Activated T-helper 2 cell treated with anti-CD3 and anti-CD28 coated beads, Interferon-gamma antibody, Interleukin-2, Interleukin-4, amounts not matched to agents 10 μg/mL and 5 μg/mL and 100 μg/mL, durations not matched to agents 14 hours and 24 hours and 36 hours (primary cell): ENCODE data around the gene NAP1L4. TPM values are rescaled to one million over a fixed set of nuclear protein-coding genes. Genes with fewer than 3 reads are reported as not detected.
"Not testable (repeated sequence)": the region's sequence is repeated elsewhere in the genome, so short reads cannot be mapped to it uniquely, and the experiment has no call there.

Source experiments
- DNase-seq: peaks from one replicate; pipeline ENCODE4 v3.0.0; 2021; ENCODE audit warnings: low spot score
- H3K27ac Mint-ChIP-seq: one replicate; pipeline ENCODE4 v1.8.0; 2021; ENCODE audit warnings: mixed read lengths
- H3K27me3 Mint-ChIP-seq: one replicate; pipeline ENCODE4 v1.8.0; 2021; ENCODE audit warnings: low read depth, mixed read lengths
- H3K36me3 Mint-ChIP-seq: one replicate; pipeline ENCODE4 v1.8.0; 2021; ENCODE audit warnings: low read depth, mixed read lengths
- H3K4me1 Mint-ChIP-seq: one replicate; pipeline ENCODE4 v1.8.0; 2021; ENCODE audit warnings: low read depth, mixed read lengths
- H3K4me3 Mint-ChIP-seq: one replicate; pipeline ENCODE4 v1.8.0; 2021; ENCODE audit warnings: low read depth, mild to moderate bottlenecking, moderate library complexity, mixed read lengths
- H3K9me3 Mint-ChIP-seq: one replicate; pipeline ENCODE4 v1.8.0; 2021; ENCODE audit warnings: mixed read lengths
- intact Hi-C: fragments of 100-400 bp; cut with micrococcal nuclease; formaldehyde crosslinking; loops from one replicate; pipeline ENCODE4 v1.15.1; 2023
- total RNA-seq: library from RNA; stranded (reverse); gene quantifications from 2 replicates; pipeline ENCODE4 v1.2.3, GENCODE V29; 2022

The NAP1L4 gene
- total RNA-seq, 1 donor from 2014 or later: 267 TPM

- DNase-seq: no peak
- Mint-ChIP-seq H3K4me3 (no peak overlapping the region), H3K4me1 (peaks cover 27% of the 10 kb centered on the region), H3K27me3 (no peaks in the 10 kb centered on the region), H3K27ac (no peak overlapping the region), H3K9me3 (peaks cover 24% of the 10 kb centered on the region), H3K36me3 (peaks cover 63% of the 10 kb centered on the region)
- intact Hi-C loops: no loop called here
Observed at GRCh38 chr11:2942447-2942846, 49.7 kb downstream of the NAP1L4 start.

- intact Hi-C loops: no loop called here
- DNase-seq: no peak
- H3K4me3 Mint-ChIP-seq: no peak overlapping the region
- peak overlapping the region; percentile 7 for H3K27ac Mint-ChIP-seq
- no peaks in the 10 kb centered on the region for H3K27me3 Mint-ChIP-seq
- H3K36me3 Mint-ChIP-seq: peaks cover 56% of the 10 kb centered on the region
- H3K9me3 Mint-ChIP-seq: peaks cover 26% of the 10 kb centered on the region
- H3K4me1 Mint-ChIP-seq: peaks cover 15% of the 10 kb centered on the region
Observed at GRCh38 chr11:2940921-2941821, 51.0 kb downstream of the NAP1L4 start.

- Mint-ChIP-seq H3K27me3 (no peaks in the 10 kb centered on the region), H3K9me3 (peaks cover 26% of the 10 kb centered on the region), H3K27ac (peak overlapping the region; percentile 7), H3K4me3 (no peak overlapping the region), H3K36me3 (peaks cover 49% of the 10 kb centered on the region), H3K4me1 (peaks cover 7% of the 10 kb centered on the region)
- peak; percentile 44 for DNase-seq
- intact Hi-C loops: no loop called here
Observed at GRCh38 chr11:2940147-2940920, 51.8 kb downstream of the NAP1L4 start.

- H3K27me3 Mint-ChIP-seq, DNase-seq, H3K4me1 Mint-ChIP-seq, intact Hi-C loops, H3K4me3 Mint-ChIP-seq: not testable (repeated sequence)
- Mint-ChIP-seq H3K36me3 (peaks cover 35% of the 10 kb centered on the region), H3K27ac (peak overlapping the region; percentile 12), H3K9me3 (peaks cover 26% of the 10 kb centered on the region)
Observed at GRCh38 chr11:2938458-2939418, 53.4 kb downstream of the NAP1L4 start.

- not testable (repeated sequence) for DNase-seq
Observed at GRCh38 chr11:2937641-2938457, 54.3 kb downstream of the NAP1L4 start.

GRCh38 chr11:2934611-2935239, 57.4 kb downstream of the NAP1L4 start:
- Mint-ChIP-seq H3K4me1 (peaks cover 14% of the 10 kb centered on the region), H3K36me3 (peaks cover 28% of the 10 kb centered on the region), H3K27me3 (no peaks in the 10 kb centered on the region), H3K27ac (no peak overlapping the region), H3K4me3 (no peak overlapping the region), H3K9me3 (peaks cover 24% of the 10 kb centered on the region)
- no peak for DNase-seq
- intact Hi-C loops: loop anchor here (5.0 kb wide), 1 partner anchor 42 kb away; no protein-coding TSS in a partner anchor

More at GRCh38 chr11:2937641-2938457, 54.3 kb downstream of the NAP1L4 start:
- H3K36me3 Mint-ChIP-seq: peaks cover 30% of the 10 kb centered on the region
- H3K27ac Mint-ChIP-seq, H3K4me3 Mint-ChIP-seq, H3K4me1 Mint-ChIP-seq, H3K27me3 Mint-ChIP-seq, intact Hi-C loops: not testable (repeated sequence)
- peaks cover 26% of the 10 kb centered on the region for H3K9me3 Mint-ChIP-seq

- intact Hi-C loops: loop anchor here (5.0 kb wide), 1 partner anchor 42 kb away; no protein-coding TSS in a partner anchor
- no peak for DNase-seq
- Mint-ChIP-seq H3K9me3 (peaks cover 19% of the 10 kb centered on the region), H3K4me3 (no peak overlapping the region), H3K27ac (no peak overlapping the region), H3K36me3 (peaks cover 22% of the 10 kb centered on the region), H3K27me3 (peaks cover under 1% of the 10 kb centered on the region), H3K4me1 (peaks cover 15% of the 10 kb centered on the region)
Observed at GRCh38 chr11:2934021-2934550, 58.0 kb downstream of the NAP1L4 start.

- H3K36me3 Mint-ChIP-seq: peaks cover 18% of the 10 kb centered on the region
- no peak overlapping the region for H3K4me3 Mint-ChIP-seq
- intact Hi-C loops: loop anchor here (5.0 kb wide), 1 partner anchor 41 kb away; no protein-coding TSS in a partner anchor
- peaks cover 13% of the 10 kb centered on the region for H3K9me3 Mint-ChIP-seq
- peak; percentile 54 for DNase-seq
- H3K27ac Mint-ChIP-seq: peak overlapping the region; percentile 38
- peaks cover 3% of the 10 kb centered on the region for H3K27me3 Mint-ChIP-seq
- peaks cover 16% of the 10 kb centered on the region for H3K4me1 Mint-ChIP-seq
Observed at GRCh38 chr11:2933375-2934020, 58.6 kb downstream of the NAP1L4 start.

- no peak overlapping the region for H3K4me3 Mint-ChIP-seq
- intact Hi-C loops: loop anchor here (5.0 kb wide), 1 partner anchor 41 kb away; no protein-coding TSS in a partner anchor
- peaks cover 7% of the 10 kb centered on the region for H3K9me3 Mint-ChIP-seq
- H3K4me1 Mint-ChIP-seq: peaks cover 21% of the 10 kb centered on the region
- peaks cover 15% of the 10 kb centered on the region for H3K36me3 Mint-ChIP-seq
- peaks cover 8% of the 10 kb centered on the region for H3K27me3 Mint-ChIP-seq
- H3K27ac Mint-ChIP-seq: peak overlapping the region; percentile 38
- no peak for DNase-seq
Observed at GRCh38 chr11:2932850-2933251, 59.3 kb downstream of the NAP1L4 start.

- Mint-ChIP-seq H3K36me3 (peaks cover 7% of the 10 kb centered on the region), H3K9me3 (no peaks in the 10 kb centered on the region), H3K4me1 (peaks cover 24% of the 10 kb centered on the region), H3K27ac (no peak overlapping the region), H3K4me3 (no peak overlapping the region), H3K27me3 (peaks cover 15% of the 10 kb centered on the region)
- no peak for DNase-seq
- intact Hi-C loops: loop anchor here (2.0 to 5.0 kb wide), 2 partner anchors 40 to 61 kb away; partner anchors contain the start of gene NAP1L4
Observed at GRCh38 chr11:2931771-2932738, 60.1 kb downstream of the NAP1L4 start.
